ENCODE data around the gene TRIOBP.

- TF ChIP-seq TAF1 (IDR thresholded peaks at IDR 0.05; ENCODE audit: borderline replicate concordance, insufficient read depth, low read length): no peak
- TF ChIP-seq POLR2AphosphoS5 (IDR thresholded peaks at IDR 0.05; ENCODE audit: low read depth, low read length): no peak
- no peak for TF ChIP-seq REST (IDR thresholded peaks at IDR 0.05; ENCODE audit: insufficient read depth in 1 of 2, low read depth in 2 of 2, low read length in 2 of 2)
These were observed 31.4 kb upstream of the TRIOBP start for GRCh38 chr22:37665487-37665886.
